Breast epithelium (tissue), 3 donors: Measurements from ENCODE around the gene CNTNAP2.

Experiments
- POLR2A ChIP-seq: fragments of 450-650 bp; IDR thresholded peaks from one replicate; pipeline ENCODE4 v1.6.1; 2016; ENCODE audit warnings: antibody characterized with exemption, mild to moderate bottlenecking, moderate library complexity
- POLR2AphosphoS5 ChIP-seq, 3 donors: sonication (generic); formaldehyde crosslinking; IDR thresholded peaks; one replicate each; pipeline ENCODE4 v1.6.1; 2017; ENCODE audit warnings: antibody characterized with exemption in 3 of 3
- TF ChIP-seq, protein P1 (sequence below), 3 donors: fragments of 450-650 bp; IDR thresholded peaks; one replicate each; pipeline ENCODE4 v1.5.1; 2016 to 2017; ENCODE audit warnings: antibody characterized with exemption in 3 of 3, mild to moderate bottlenecking in 3 of 3, moderate library complexity in 3 of 3

DNA sequence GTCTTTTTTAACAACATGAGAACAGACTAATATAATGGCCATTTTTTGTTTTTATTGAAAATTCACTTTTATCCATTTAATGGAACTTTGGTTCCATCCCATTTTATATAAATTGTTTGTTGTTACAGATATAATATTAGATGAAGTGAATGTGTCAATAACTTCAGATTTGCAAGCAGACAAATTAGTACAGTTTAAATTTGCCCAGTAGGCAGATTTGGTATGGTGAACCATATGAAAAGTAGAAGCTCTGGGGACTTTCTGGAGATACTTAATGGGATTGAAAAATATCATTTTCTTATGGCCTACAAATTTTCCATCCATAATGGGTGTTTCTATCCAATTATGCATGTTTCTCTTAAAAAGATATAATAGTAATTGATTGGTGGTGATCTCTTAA, 1277.7 kb downstream of the CNTNAP2 start:
- TF ChIP-seq, protein P1, sequence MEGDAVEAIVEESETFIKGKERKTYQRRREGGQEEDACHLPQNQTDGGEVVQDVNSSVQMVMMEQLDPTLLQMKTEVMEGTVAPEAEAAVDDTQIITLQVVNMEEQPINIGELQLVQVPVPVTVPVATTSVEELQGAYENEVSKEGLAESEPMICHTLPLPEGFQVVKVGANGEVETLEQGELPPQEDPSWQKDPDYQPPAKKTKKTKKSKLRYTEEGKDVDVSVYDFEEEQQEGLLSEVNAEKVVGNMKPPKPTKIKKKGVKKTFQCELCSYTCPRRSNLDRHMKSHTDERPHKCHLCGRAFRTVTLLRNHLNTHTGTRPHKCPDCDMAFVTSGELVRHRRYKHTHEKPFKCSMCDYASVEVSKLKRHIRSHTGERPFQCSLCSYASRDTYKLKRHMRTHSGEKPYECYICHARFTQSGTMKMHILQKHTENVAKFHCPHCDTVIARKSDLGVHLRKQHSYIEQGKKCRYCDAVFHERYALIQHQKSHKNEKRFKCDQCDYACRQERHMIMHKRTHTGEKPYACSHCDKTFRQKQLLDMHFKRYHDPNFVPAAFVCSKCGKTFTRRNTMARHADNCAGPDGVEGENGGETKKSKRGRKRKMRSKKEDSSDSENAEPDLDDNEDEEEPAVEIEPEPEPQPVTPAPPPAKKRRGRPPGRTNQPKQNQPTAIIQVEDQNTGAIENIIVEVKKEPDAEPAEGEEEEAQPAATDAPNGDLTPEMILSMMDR (IDR thresholded peaks at IDR 0.05): no peak
- no peak for TF ChIP-seq POLR2AphosphoS5 (IDR thresholded peaks at IDR 0.05)
- TF ChIP-seq POLR2A: no peak
